Upper lobe of left lung (tissue), 6 donors: ENCODE measurements around the gene SGPL1. TPM values are rescaled to one million over a fixed set of nuclear protein-coding genes. Genes with fewer than 3 reads are reported as not detected.

Source experiments
- ATAC-seq, 2 donors: fragments of 200-7000 bp; cut with Tn5 transposase; one replicate each; pipeline ENCODE4 v1.9.1; 2022; ENCODE audit warnings: mild to moderate bottlenecking in 2 of 2, moderate library complexity in 2 of 2; ENCODE audit not compliant: low FRiP score in 2 of 2
- DNase-seq, 2 donors: peaks; one replicate each; pipeline ENCODE4 v3.0.0-alpha.2; 2019 to 2020
- H3K27ac ChIP-seq, 4 donors: fragments of 200-600 bp; sonication (generic); one replicate each; pipeline ENCODE4 v1.5.1; 2016 to 2019
- H3K27me3 ChIP-seq, 4 donors: fragments of 200-600 bp; sonication (generic); one replicate each; pipeline ENCODE4 v1.5.1; 2017 to 2019
- H3K36me3 ChIP-seq, 4 donors: fragments of 200-600 bp; sonication (generic); one replicate each; pipeline ENCODE4 v1.5.1; 2016 to 2019
- H3K4me1 ChIP-seq, 4 donors: fragments of 200-600 bp; sonication (generic); one replicate each; pipeline ENCODE4 v1.5.1; 2018 to 2019
- H3K4me3 ChIP-seq, 4 donors: fragments of 200-600 bp; sonication (generic); one replicate each; pipeline ENCODE4 v1.5.1; 2017 to 2019; ENCODE audit warnings: mild to moderate bottlenecking in 2 of 4, moderate library complexity in 1 of 4
- H3K9me3 ChIP-seq, 4 donors: fragments of 200-600 bp; sonication (generic); one replicate each; pipeline ENCODE4 v1.5.1; 2018 to 2019
- EP300 ChIP-seq, 4 donors: sonication (generic); formaldehyde crosslinking; IDR thresholded peaks; one replicate each; pipeline ENCODE4 v1.5.1; 2017; ENCODE audit warnings: antibody characterized with exemption in 4 of 4, control low read depth in 2 of 4
- POLR2A ChIP-seq, 4 donors: fragments of 450-650 bp; IDR thresholded peaks; one replicate each; pipeline ENCODE4 v1.5.1; 2016 to 2017; ENCODE audit warnings: antibody characterized with exemption in 4 of 4, mild to moderate bottlenecking in 2 of 4
- POLR2AphosphoS5 ChIP-seq, 2 donors: sonication (generic); formaldehyde crosslinking; IDR thresholded peaks; one replicate each; pipeline ENCODE4 v1.5.1; 2017; ENCODE audit warnings: antibody characterized with exemption in 2 of 2
- WGBS, 2 donors: methylation state at CpG; one replicate each; pipeline ENCODE4 v1.1.5; 2017 to 2018; 5-methylcytosine and 5-hydroxymethylcytosine counted together
- total RNA-seq, 6 donors: library from RNA; depleted of rRNA in 4 of 6; stranded (reverse); fragments of >200 nt in 4 of 6; gene quantifications; one replicate each; pipeline versions ENCODE4 v1.1.0 to v1.2.1, GENCODE V29; 2016 to 2021
- TF ChIP-seq, protein P1 (sequence below), 6 experiments: fragments of 450-650 bp in 4 of 6; fragments of 200-600 bp in 2 of 6; sonication (generic) in 2 of 6; IDR thresholded peaks; one replicate each; pipeline ENCODE4 v1.5.1; 2016 to 2019; ENCODE audit warnings: antibody characterized with exemption in 6 of 6
- donor health status: DM: no; HTN: no; CAD: no; lungs with moderate emphysema.
- donor health status: DM: no; HTN: yes; CAD: no; lungs with severe emphysema.

SGPL1 gene
- total RNA-seq, 6 donors from 2014 or later, result 18.4 to 43.8 (median 30.4) TPM

DNA sequence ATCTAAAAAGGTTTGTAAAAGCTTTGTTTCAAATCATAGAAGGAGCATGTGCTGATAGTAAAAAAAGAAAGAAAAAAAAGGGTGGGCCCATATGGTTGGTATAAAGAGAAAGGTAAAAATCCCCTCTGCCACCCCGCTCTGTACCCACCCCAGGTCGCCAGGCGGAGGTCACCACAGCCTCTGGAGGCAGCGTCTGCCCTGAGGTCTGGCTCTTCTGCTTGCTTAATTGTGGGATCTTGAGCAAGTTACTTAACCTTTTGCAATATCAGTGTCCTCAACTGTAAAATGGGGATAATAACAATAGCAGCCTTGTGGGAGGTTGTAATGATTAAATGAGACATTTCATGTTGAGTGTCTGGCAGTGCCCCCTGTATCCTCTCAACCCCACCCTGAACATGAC lies 83.3 kb downstream of the SGPL1 start:
- DNase-seq, result no peak
- no peaks in the 10 kb centered on the region for H3K27me3 ChIP-seq
- no peaks in the 10 kb centered on the region for H3K9me3 ChIP-seq
- ATAC-seq, result no peak
- H3K36me3 ChIP-seq, result no peaks in the 10 kb centered on the region
- peaks cover 2 to 6% (median 4%) of the 10 kb centered on the region in 4 donors for H3K4me1 ChIP-seq
- WGBS, 2 donors, result 67 to 81% methylated on average over 4 of the region's 4 CpGs
- H3K4me3 ChIP-seq, result no peak overlapping the region
- no peak overlapping the region for H3K27ac ChIP-seq
- TF ChIP-seq POLR2A (IDR thresholded peaks at IDR 0.05) (no peak), EP300 (IDR thresholded peaks at IDR 0.05) (no peak), POLR2AphosphoS5 (IDR thresholded peaks at IDR 0.05) (no peak)
- TF ChIP-seq, protein P1, sequence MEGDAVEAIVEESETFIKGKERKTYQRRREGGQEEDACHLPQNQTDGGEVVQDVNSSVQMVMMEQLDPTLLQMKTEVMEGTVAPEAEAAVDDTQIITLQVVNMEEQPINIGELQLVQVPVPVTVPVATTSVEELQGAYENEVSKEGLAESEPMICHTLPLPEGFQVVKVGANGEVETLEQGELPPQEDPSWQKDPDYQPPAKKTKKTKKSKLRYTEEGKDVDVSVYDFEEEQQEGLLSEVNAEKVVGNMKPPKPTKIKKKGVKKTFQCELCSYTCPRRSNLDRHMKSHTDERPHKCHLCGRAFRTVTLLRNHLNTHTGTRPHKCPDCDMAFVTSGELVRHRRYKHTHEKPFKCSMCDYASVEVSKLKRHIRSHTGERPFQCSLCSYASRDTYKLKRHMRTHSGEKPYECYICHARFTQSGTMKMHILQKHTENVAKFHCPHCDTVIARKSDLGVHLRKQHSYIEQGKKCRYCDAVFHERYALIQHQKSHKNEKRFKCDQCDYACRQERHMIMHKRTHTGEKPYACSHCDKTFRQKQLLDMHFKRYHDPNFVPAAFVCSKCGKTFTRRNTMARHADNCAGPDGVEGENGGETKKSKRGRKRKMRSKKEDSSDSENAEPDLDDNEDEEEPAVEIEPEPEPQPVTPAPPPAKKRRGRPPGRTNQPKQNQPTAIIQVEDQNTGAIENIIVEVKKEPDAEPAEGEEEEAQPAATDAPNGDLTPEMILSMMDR (IDR thresholded peaks at IDR 0.05), result no peak

DNA sequence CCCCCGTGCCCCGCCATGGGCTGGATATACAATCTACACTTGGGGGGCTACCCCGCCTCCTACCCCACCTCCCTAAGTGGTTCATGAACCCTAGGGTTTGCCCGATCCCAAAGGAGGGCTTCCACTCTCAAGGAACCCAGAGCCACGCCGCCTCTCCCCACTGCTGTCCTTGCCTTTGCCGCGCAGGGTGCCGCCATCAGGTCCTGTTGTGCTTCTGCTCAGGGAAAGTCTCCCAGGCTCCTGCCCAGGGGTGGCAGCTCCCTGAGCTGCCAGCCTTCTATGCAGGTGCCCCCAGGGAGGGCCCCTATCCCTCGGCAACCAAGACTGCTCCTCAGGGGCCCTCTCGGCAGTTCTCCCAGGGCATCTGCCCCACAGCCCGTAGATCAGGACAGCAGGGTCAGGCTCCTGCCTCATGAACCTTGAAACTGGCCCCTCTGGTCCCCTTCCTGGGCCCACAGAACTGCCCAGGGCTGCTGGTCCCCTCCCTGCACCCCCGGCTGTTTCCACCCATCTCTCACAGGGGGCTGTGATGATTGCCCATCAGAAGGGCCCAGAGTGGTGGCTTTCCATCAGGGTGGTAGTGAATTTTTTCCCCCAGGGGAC lies 85.6 kb downstream of the SGPL1 start:
- TF ChIP-seq, protein P1 (IDR thresholded peaks at IDR 0.05), result no peak
- TF ChIP-seq EP300 (IDR thresholded peaks at IDR 0.05) (no peak), POLR2AphosphoS5 (IDR thresholded peaks at IDR 0.05) (no peak), POLR2A (IDR thresholded peaks at IDR 0.05) (no peak)
- no peak for DNase-seq
- no peak for ATAC-seq

DNA sequence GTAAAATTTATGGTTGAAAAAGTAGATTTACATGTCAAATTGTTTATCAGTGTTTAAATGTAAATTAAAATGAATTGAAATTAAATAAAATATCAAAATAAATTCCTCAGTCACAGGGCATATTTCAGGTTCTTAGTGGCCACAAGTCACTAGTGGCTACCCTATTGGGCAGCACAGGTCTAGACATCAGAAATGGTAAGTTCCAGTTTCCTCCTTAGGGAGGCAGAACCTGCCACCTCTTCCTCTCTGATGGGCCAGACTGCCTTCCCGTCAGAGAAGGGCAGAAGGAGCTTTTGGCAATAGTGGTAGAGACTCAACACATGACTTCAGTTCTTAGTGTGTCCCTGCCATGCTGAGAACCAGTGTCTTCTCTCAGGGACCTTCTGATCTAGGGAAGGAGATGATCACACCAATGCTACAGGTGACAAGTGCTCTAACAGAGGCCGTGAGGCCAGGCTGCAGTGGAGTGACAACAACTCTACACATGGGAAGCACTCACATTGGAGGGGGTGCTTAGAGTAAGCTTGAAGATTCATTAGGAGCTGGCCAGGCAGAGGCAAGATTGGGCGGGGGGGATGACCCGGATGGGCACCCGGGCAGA lies 87.0 kb downstream of the SGPL1 start:
- DNase-seq (peak in 1 of 2 donors; percentile 14), ATAC-seq (no peak)
- WGBS, 2 donors, result 57 to 71% methylated on average over 4 to 5 of the region's 5 CpGs
- Histone ChIP-seq H3K27ac (no peak overlapping the region), H3K4me1 (peaks cover 2 to 6% (median 4%) of the 10 kb centered on the region in 4 donors), H3K27me3 (no peaks in the 10 kb centered on the region), H3K9me3 (no peaks in the 10 kb centered on the region), H3K36me3 (no peaks in the 10 kb centered on the region), H3K4me3 (no peak overlapping the region)
- TF ChIP-seq, protein P1 (IDR thresholded peaks at IDR 0.05), result no peak
- no peak for TF ChIP-seq EP300 (IDR thresholded peaks at IDR 0.05)
- TF ChIP-seq POLR2A (IDR thresholded peaks at IDR 0.05), result no peak
- TF ChIP-seq POLR2AphosphoS5 (IDR thresholded peaks at IDR 0.05), result no peak

More for the DNA sequence above, 85.6 kb downstream of the SGPL1 start:
- H3K27me3 ChIP-seq, result no peaks in the 10 kb centered on the region
- no peaks in the 10 kb centered on the region for H3K36me3 ChIP-seq
- no peak overlapping the region for H3K27ac ChIP-seq
- WGBS, 2 donors, result 94 to 95% methylated on average over 10 to 13 of the region's 13 CpGs
- H3K9me3 ChIP-seq, result no peaks in the 10 kb centered on the region
- H3K4me3 ChIP-seq, result no peak overlapping the region
- H3K4me1 ChIP-seq, result peaks cover 2 to 6% (median 4%) of the 10 kb centered on the region in 4 donors

DNA sequence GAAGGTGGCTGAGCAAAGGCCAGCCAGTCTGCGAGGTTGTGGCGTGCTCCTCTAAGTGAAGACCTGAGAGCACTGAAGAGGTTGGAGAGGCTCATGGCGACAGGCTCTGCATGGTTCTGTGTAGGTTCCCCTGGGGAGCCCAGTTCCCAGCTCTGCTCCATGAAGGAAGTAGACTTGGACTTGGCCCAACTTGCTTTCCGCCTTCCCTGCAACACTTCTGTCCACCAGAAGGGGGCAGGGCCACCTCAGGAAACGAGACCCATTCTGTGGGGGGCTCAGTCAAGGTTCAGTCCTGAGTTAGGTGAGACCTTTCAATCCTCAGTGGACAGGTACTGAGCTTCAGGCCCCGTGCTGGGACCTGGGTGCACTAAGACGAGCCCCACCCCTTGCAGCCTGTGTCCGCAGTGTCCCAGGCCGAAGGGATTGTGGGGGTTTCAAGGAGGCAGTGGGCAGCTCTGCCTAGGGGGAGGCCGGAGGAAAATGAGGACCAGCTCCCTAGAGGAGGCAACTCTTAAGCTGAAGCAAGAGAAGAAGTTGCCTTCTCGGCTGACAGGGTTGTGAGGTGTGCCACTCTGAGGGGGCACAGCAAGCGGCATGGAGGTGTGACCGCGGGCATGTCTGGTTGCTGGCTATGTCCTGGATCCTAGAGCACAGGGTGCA lies 87.6 kb downstream of the SGPL1 start:
- no peak overlapping the region for H3K4me3 ChIP-seq
- H3K27ac ChIP-seq, result no peak overlapping the region
- H3K27me3 ChIP-seq, result no peaks in the 10 kb centered on the region
- DNase-seq (peak; percentile 48 to 69), ATAC-seq (peak; percentile 60 to 69)
- H3K36me3 ChIP-seq, result no peaks in the 10 kb centered on the region
- WGBS, 2 donors, result 60 to 64% methylated on average over 12 to 13 of the region's 14 CpGs
- TF ChIP-seq, protein P1 (IDR thresholded peaks at IDR 0.05), result peak; percentile 67 to 88 (median 86)
- TF ChIP-seq EP300 (IDR thresholded peaks at IDR 0.05), result no peak
- no peak for TF ChIP-seq POLR2A (IDR thresholded peaks at IDR 0.05)
- H3K9me3 ChIP-seq, result no peaks in the 10 kb centered on the region
- peaks cover 2 to 6% (median 4%) of the 10 kb centered on the region in 4 donors for H3K4me1 ChIP-seq
